Spleen (tissue), 11 donors: Measurements from ENCODE around the gene FBRS. TPM values are rescaled to one million over a fixed set of nuclear protein-coding genes. Genes with fewer than 3 reads are reported as not detected.

Experiments used
- DNase-seq: peaks from one replicate; pipeline ENCODE4 v3.0.0-alpha.2; 2020
- H3K27ac ChIP-seq, 8 donors: fragments of 200-600 bp; sonication (generic) in 7 of 8; 1 replicate in 4 of 8; 2 replicates in 4 of 8; pipeline versions ENCODE4 v1.5.0 to v1.8.0; 2016 to 2021; ENCODE audit warnings: inconsistent platforms in 4 of 8, mild to moderate bottlenecking in 4 of 8, moderate library complexity in 1 of 8
- H3K27me3 ChIP-seq, 7 donors: fragments of 200-600 bp; sonication (generic) in 6 of 7; replicated peaks in 1 of 7; 1 replicate in 4 of 7; 2 replicates in 3 of 7; pipeline versions ENCODE4 v1.5.0 to v1.8.0; 2016 to 2021; ENCODE audit warnings: inconsistent platforms in 3 of 7, mild to moderate bottlenecking in 1 of 7
- H3K36me3 ChIP-seq, 6 donors: fragments of 200-600 bp; sonication (generic) in 5 of 6; 1 replicate in 4 of 6; 2 replicates in 2 of 6; pipeline versions ENCODE4 v1.5.0 to v1.8.0; 2016 to 2021; ENCODE audit warnings: inconsistent platforms in 2 of 6
- H3K4me1 ChIP-seq, 6 donors: fragments of 200-600 bp; sonication (generic) in 5 of 6; 1 replicate in 3 of 6; 2 replicates in 3 of 6; pipeline versions ENCODE4 v1.5.0 to v1.8.0; 2016 to 2021; ENCODE audit warnings: inconsistent platforms in 3 of 6
- H3K4me3 ChIP-seq, 8 donors: fragments of 200-600 bp; sonication (generic) in 7 of 8; 1 replicate in 4 of 8; 2 replicates in 4 of 8; pipeline versions ENCODE4 v1.5.0 to v1.8.0; 2016 to 2021; ENCODE audit warnings: inconsistent platforms in 4 of 8, mild to moderate bottlenecking in 4 of 8, moderate library complexity in 2 of 8
- H3K9me3 ChIP-seq, 8 donors: fragments of 200-600 bp; sonication (generic) in 7 of 8; 1 replicate in 4 of 8; 2 replicates in 4 of 8; pipeline versions ENCODE4 v1.5.0 to v1.8.0; 2016 to 2021; ENCODE audit warnings: inconsistent platforms in 4 of 8
- POLR2A ChIP-seq, 3 donors: fragments of 450-650 bp; IDR thresholded peaks; one replicate each; pipeline ENCODE4 v1.5.1; 2017; ENCODE audit warnings: antibody characterized with exemption in 3 of 3, mild to moderate bottlenecking in 1 of 3
- POLR2AphosphoS5 ChIP-seq, 3 donors: sonication (generic); formaldehyde crosslinking; IDR thresholded peaks; one replicate each; pipeline ENCODE4 v1.5.1; 2017; ENCODE audit warnings: antibody characterized with exemption in 3 of 3
- WGBS, 5 donors: extraction: QIAGEN DNeasy Blood & Tissue Kit in 3 of 5; methylation state at CpG; one replicate each; pipeline versions ENCODE4 v1.1.5 to v1.1.7; 2013 to 2018; 5-methylcytosine and 5-hydroxymethylcytosine counted together
- intact Hi-C: fragments of 100-400 bp; cut with DNase I; formaldehyde crosslinking; loops from one replicate; pipeline ENCODE4 v1.15.0; 2023; ENCODE audit warnings: low total_unique reads
- polyA plus RNA-seq, 3 donors: library from polyadenylated mRNA; stranded (reverse); fragments of 200-250 nt; gene quantifications; one replicate each; pipeline ENCODE4 v1.2.1, GENCODE V29; 2013
- total RNA-seq, 7 donors: library from RNA; depleted of rRNA in 3 of 7; stranded (reverse); fragments of >200 nt in 3 of 7; fragmentation: NEBNext Ultra II Directional in 4 of 7; extraction: Animal tissue kit (Norgen Biotek cat#: 25700) in 4 of 7; gene quantifications; one replicate each; pipeline versions ENCODE4 v1.1.0 to v1.2.1, GENCODE V29; 2016 to 2021
- TF ChIP-seq, protein P1 (sequence below), 11 experiments: fragments of 200-600 bp in 7 of 11; fragments of 450-650 bp in 4 of 11; sonication (generic) in 4 of 11; IDR thresholded peaks in 8 of 11; conservative IDR thresholded peaks in 3 of 11; 1 replicate in 7 of 11; 2 replicates in 4 of 11; pipeline versions ENCODE4 v1.4.0 to v1.8.0; 2016 to 2021; ENCODE audit warnings: antibody characterized with exemption in 11 of 11, inconsistent platforms in 4 of 11, mild to moderate bottlenecking in 1 of 11
- donor health status: healthy with polysubstance abuse.
- donor health status: DM: no; HTN: no; CAD: no; lungs with moderate emphysema.
- donor health status: DM: no; HTN: no; CAD: no.
- donor health status: Bipolar disorder and iron deficiency.
- donor health status: healthy.
- donor health status: DM: no; HTN: no; CAD: no.
- donor health status: DM: yes; HTN: yes; CAD: no.

Gene FBRS
- total and polyA plus RNA-seq, 10 donors = 25.8 to 118 (median 76.1) TPM

DNA sequence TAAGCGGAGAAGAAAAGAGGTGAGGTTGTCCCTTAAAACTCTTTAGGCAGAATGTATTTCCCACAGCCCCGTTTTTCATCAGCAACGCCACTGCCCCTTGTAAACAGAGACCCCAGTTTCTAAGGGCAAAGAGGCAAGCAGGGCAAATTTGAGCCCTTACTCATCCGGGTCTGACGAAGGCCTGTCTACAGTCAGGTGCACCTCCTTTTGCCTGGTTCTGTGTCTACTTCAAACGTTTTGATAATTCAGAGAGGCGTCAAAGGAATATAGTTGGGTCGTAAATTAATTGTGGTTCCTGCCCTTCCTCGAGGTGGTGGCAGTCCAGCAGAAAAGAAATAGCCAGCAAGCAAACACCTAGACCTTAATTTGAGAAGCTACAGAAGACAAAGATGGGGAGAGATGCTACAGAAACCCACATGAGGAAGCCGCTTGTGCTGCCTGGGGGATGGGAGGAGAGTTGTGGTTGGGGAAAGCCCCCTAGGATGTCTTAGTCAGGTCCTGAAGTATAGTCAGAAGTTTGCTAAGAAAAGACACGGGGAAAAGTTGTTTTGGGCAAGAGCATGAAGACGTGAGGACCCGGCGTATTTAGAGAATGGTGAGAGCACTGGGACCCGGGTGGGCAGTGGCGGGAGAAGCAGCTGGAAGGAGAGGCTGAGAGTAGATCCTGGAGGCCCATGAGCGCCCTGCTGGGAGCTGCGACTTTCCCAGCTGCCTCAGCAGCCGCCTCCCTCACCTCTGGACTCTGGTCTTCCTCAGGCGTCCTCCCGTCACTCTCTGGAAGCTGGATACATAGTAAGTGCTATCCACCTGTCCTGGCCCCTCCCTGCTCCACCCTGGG is 2.4 kb downstream of the FBRS start:
- TF ChIP-seq, protein P1, sequence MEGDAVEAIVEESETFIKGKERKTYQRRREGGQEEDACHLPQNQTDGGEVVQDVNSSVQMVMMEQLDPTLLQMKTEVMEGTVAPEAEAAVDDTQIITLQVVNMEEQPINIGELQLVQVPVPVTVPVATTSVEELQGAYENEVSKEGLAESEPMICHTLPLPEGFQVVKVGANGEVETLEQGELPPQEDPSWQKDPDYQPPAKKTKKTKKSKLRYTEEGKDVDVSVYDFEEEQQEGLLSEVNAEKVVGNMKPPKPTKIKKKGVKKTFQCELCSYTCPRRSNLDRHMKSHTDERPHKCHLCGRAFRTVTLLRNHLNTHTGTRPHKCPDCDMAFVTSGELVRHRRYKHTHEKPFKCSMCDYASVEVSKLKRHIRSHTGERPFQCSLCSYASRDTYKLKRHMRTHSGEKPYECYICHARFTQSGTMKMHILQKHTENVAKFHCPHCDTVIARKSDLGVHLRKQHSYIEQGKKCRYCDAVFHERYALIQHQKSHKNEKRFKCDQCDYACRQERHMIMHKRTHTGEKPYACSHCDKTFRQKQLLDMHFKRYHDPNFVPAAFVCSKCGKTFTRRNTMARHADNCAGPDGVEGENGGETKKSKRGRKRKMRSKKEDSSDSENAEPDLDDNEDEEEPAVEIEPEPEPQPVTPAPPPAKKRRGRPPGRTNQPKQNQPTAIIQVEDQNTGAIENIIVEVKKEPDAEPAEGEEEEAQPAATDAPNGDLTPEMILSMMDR (IDR thresholded peaks at IDR 0.05 in 8 of 11, conservative IDR thresholded peaks at IDR 0.05 in 3 of 11) = no peak
- TF ChIP-seq POLR2AphosphoS5 (IDR thresholded peaks at IDR 0.05) = peak in 2 of 3 donors; percentile 24 to 61
- intact Hi-C loops = no loop called here
- peak overlapping the region; percentile 97 to 100 (median 99) for H3K27ac ChIP-seq

DNA sequence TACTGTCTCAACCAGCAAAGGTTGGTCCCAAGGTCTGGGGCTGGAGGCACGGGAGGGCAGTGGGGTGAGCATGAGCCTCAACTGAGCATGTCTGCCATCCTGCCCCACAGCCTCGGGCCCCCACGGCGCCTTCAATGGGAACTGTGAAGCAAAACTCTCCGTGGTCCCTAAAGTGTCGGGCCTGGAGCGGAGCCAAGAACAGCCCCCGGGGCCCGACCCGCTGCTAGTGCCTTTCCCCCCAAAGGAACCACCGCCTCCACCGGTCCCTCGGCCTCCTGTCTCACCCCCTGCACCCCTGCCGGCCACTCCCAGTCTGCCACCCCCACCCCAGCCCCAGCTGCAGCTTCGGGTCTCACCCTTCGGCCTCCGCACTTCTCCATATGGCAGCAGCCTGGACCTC is 4.2 kb downstream of the FBRS start:
- intact Hi-C loops = no loop called here
- Histone ChIP-seq H3K36me3 (peaks cover 9 to 70% (median 60%) of the 10 kb centered on the region in 6 donors), H3K27ac (peak overlapping the region in 5 of 8 donors; percentile 97 to 100 (median 99)), H3K27me3 (no peaks in the 10 kb centered on the region), H3K9me3 (no peaks in the 10 kb centered on the region), H3K4me3 (peak overlapping the region in 2 of 8 donors; percentile 11 to 93), H3K4me1 (peaks cover 23 to 77% (median 57%) of the 10 kb centered on the region in 6 donors)
- TF ChIP-seq POLR2AphosphoS5 (IDR thresholded peaks at IDR 0.05) (peak in 2 of 3 donors; percentile 7 to 56), POLR2A (IDR thresholded peaks at IDR 0.05) (no peak)
- TF ChIP-seq, protein P1 (IDR thresholded peaks at IDR 0.05 in 8 of 11, conservative IDR thresholded peaks at IDR 0.05 in 3 of 11) = no peak
- peak; percentile 74 for DNase-seq
- WGBS, 5 donors = 84 to 90% (median 88%) methylated on average over 9 to 17 of the region's 17 CpGs

More for the DNA sequence above, 2.4 kb downstream of the FBRS start:
- no peaks in the 10 kb centered on the region for H3K9me3 ChIP-seq
- 21 to 29% (median 24%) methylated on average over 20 to 21 of the region's 21 CpGs for WGBS, 5 donors
- no peaks in the 10 kb centered on the region for H3K27me3 ChIP-seq
- DNase-seq = peak; percentile 83
- H3K4me1 ChIP-seq = peaks cover 27 to 81% (median 67%) of the 10 kb centered on the region in 6 donors
- H3K36me3 ChIP-seq = peaks cover 6 to 67% (median 51%) of the 10 kb centered on the region in 6 donors
- peak overlapping the region; percentile 74 to 93 (median 83) for H3K4me3 ChIP-seq

DNA sequence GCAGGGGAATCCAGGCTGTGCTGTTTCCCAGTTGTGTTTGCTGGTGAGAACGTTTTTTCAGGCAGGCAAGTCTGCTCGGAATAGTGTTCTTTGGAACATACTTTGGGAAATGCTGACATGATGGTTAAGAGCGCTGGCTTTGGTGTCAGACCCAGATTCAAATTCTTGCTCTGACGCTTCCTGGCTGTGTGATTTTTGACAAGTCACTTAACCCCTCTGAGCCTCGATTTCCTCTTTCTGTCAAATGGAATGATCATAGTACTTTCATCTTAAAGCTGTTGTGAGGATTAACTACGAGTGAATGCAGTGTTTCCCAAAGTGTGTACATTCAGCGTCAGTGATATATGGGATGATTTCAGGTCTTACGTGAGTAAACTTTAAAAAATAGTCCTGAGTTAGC is 4.8 kb downstream of the FBRS start:
- WGBS, 5 donors = 64 to 85% (median 80%) methylated on average over 8 of the region's 8 CpGs
- DNase-seq = no peak
- intact Hi-C loops = no loop called here
- peak overlapping the region in 1 of 8 donors; percentile 11 for H3K4me3 ChIP-seq
- H3K9me3 ChIP-seq = no peaks in the 10 kb centered on the region
- no peaks in the 10 kb centered on the region for H3K27me3 ChIP-seq
- peak overlapping the region in 5 of 8 donors; percentile 97 to 100 (median 99) for H3K27ac ChIP-seq
- H3K36me3 ChIP-seq = peaks cover 13 to 76% (median 66%) of the 10 kb centered on the region in 6 donors
- H3K4me1 ChIP-seq = peaks cover 23 to 74% (median 52%) of the 10 kb centered on the region in 6 donors
- TF ChIP-seq POLR2AphosphoS5 (IDR thresholded peaks at IDR 0.05) = no peak
- TF ChIP-seq, protein P1 (IDR thresholded peaks at IDR 0.05 in 8 of 11, conservative IDR thresholded peaks at IDR 0.05 in 3 of 11) = no peak
- TF ChIP-seq POLR2A (IDR thresholded peaks at IDR 0.05) = no peak

DNA sequence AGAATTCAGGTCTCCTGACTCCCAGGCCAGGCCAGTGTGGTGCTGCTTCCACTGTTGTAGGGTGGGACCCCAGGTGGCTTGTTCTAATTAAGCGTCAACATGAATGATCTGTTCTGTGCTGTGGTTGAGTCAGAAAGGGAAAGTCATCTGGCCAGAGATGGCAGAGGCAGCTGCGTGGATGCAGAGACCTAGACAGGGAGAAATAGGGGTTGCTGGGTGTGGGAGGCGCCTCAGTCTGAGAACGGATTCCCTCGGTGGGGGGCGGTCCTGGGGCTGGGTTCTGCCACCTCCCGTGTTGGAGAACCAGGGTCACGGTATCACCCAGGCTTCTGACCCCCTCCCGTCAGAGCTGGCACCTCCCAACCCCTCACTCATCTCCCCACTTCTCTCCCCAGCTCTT is 5.6 kb downstream of the FBRS start:
- H3K4me1 ChIP-seq = peaks cover 23 to 74% (median 52%) of the 10 kb centered on the region in 6 donors
- H3K9me3 ChIP-seq = no peaks in the 10 kb centered on the region
- H3K4me3 ChIP-seq = peak overlapping the region in 1 of 8 donors; percentile 7
- TF ChIP-seq POLR2AphosphoS5 (IDR thresholded peaks at IDR 0.05) (peak in 1 of 3 donors; percentile 10), POLR2A (IDR thresholded peaks at IDR 0.05) (no peak)
- 75 to 88% (median 79%) methylated on average over 8 to 9 of the region's 9 CpGs for WGBS, 5 donors
- peaks cover 13 to 83% (median 74%) of the 10 kb centered on the region in 6 donors for H3K36me3 ChIP-seq
- H3K27me3 ChIP-seq = no peaks in the 10 kb centered on the region
- peak overlapping the region in 2 of 8 donors; percentile 97 to 99 for H3K27ac ChIP-seq
- no peak for DNase-seq
- intact Hi-C loops = no loop called here
